ENCODE data around the gene PPARGC1A. TPM values are rescaled to one million over a fixed set of nuclear protein-coding genes. Genes with fewer than 3 reads are reported as not detected.

The PPARGC1A gene
- total and polyA plus RNA-seq, 2 donors (not counting 3 experiments of a cell fraction or from before 2014, with no cell fraction given), result not detected

GRCh38 chr4:23860919-23861318 lies 28.9 kb downstream of the PPARGC1A start:
- Histone ChIP-seq H3K79me2 (ENCODE audit: control insufficient read depth, insufficient read depth, low read length) (no peaks in the 10 kb centered on the region), H3K27ac (ENCODE audit: insufficient read depth, low read depth, low read length) (no peak overlapping the region), H3K9ac (replicated peaks; ENCODE audit: extremely low read depth, insufficient read depth, low read length) (no peak overlapping the region), H3K4me2 (ENCODE audit: insufficient read depth, low read length) (no peak overlapping the region), H3K9me3 (replicated peaks; ENCODE audit: control insufficient read depth, insufficient read depth, low read length) (peaks cover 2% of the 10 kb centered on the region), H2AFZ (ENCODE audit: low read depth, low read length) (no peak overlapping the region), H3K27me3 (ENCODE audit: control insufficient read depth in 2 of 2, insufficient read depth in 2 of 2, low read length in 2 of 2) (no peaks in the 10 kb centered on the region), H3K36me3 (ENCODE audit: control insufficient read depth in 2 of 2, extremely low read depth in 1 of 2, insufficient read depth in 2 of 2, low read length in 2 of 2) (no peaks in the 10 kb centered on the region), H3K4me1 (ENCODE audit: control insufficient read depth, extremely low read depth, insufficient read depth, low read length) (no peaks in the 10 kb centered on the region), H3K4me3 (replicated peaks in 1 of 3; ENCODE audit: insufficient read depth in 1 of 3, low read depth in 1 of 3, low read length in 3 of 3) (no peak overlapping the region), H3K9me1 (replicated peaks; ENCODE audit: control insufficient read depth, extremely low read depth, insufficient read depth, low read length) (no peaks in the 10 kb centered on the region), H4K20me1 (replicated peaks; ENCODE audit: control insufficient read depth, extremely low read depth, insufficient read depth, low read length) (no peaks in the 10 kb centered on the region)
- FAIRE-seq (no peak), DNase-seq (ENCODE audit: low read depth, low spot score) (no peak)
- dilution Hi-C loops (cut with MboI; ENCODE audit: extremely low pct_ligation_motif_present, low sequenced_read_pairs) (no loop called here), intact Hi-C loops (cut with micrococcal nuclease) (no loop called here)
- POLR2A ChIA-PET, result no interaction called here
- BruUV-seq (replicated peaks), result no TSS peak
- TF ChIP-seq EZH2 (IDR thresholded peaks at IDR 0.05; ENCODE audit: borderline replicate concordance, low read depth, low read length, severe bottlenecking) (no peak), JUN (IDR thresholded peaks at IDR 0.05; ENCODE audit: borderline replicate concordance, insufficient read depth, insufficient read length, low read depth) (no peak), GATA2 (IDR thresholded peaks at IDR 0.05; ENCODE audit: insufficient read depth, insufficient read length, low read depth, low read length) (no peak), MYC (IDR thresholded peaks at IDR 0.05; ENCODE audit: low read depth, low read length) (no peak), FOS (IDR thresholded peaks at IDR 0.05; ENCODE audit: borderline replicate concordance, insufficient read depth, low read length) (no peak), POLR2A (IDR thresholded peaks at IDR 0.05; ENCODE audit: low read depth, low read length) (no peak), POLR2AphosphoS5 (IDR thresholded peaks at IDR 0.05; ENCODE audit: insufficient read depth, low read depth, low read length) (no peak)
- TF ChIP-seq, protein P1, sequence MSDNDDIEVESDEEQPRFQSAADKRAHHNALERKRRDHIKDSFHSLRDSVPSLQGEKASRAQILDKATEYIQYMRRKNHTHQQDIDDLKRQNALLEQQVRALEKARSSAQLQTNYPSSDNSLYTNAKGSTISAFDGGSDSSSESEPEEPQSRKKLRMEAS (IDR thresholded peaks at IDR 0.05; ENCODE audit: insufficient read depth, insufficient read length), result no peak
- TF ChIP-seq, protein P2, sequence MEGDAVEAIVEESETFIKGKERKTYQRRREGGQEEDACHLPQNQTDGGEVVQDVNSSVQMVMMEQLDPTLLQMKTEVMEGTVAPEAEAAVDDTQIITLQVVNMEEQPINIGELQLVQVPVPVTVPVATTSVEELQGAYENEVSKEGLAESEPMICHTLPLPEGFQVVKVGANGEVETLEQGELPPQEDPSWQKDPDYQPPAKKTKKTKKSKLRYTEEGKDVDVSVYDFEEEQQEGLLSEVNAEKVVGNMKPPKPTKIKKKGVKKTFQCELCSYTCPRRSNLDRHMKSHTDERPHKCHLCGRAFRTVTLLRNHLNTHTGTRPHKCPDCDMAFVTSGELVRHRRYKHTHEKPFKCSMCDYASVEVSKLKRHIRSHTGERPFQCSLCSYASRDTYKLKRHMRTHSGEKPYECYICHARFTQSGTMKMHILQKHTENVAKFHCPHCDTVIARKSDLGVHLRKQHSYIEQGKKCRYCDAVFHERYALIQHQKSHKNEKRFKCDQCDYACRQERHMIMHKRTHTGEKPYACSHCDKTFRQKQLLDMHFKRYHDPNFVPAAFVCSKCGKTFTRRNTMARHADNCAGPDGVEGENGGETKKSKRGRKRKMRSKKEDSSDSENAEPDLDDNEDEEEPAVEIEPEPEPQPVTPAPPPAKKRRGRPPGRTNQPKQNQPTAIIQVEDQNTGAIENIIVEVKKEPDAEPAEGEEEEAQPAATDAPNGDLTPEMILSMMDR (IDR thresholded peaks at IDR 0.05; ENCODE audit: extremely low read depth in 1 of 2, insufficient read depth in 1 of 2, low read depth in 1 of 2, low read length in 2 of 2), result no peak
- CTCF ChIA-PET, result no interaction called here
